H1 (cell line): ENCODE data around the gene TOP3A. TPM values are rescaled to one million over a fixed set of nuclear protein-coding genes. Genes with fewer than 3 reads are reported as not detected.
A peak's percentile ranks its signal among the peaks of the same experiment; 100 is the strongest.

ENCODE experiments used
- CTCF ChIA-PET: fragments of 300-600 bp; sonication (Branson Sonifier 250); formaldehyde crosslinking; loops from one replicate; lab custom pipeline; 2021; ENCODE audit not compliant: partially characterized antibody; lab: Charles Lee
- POLR2A ChIA-PET: fragments of 300-600 bp; sonication (Branson Sonifier 250); formaldehyde crosslinking; loops from one replicate; lab custom pipeline; 2021; ENCODE audit warnings: inconsistent platforms; ENCODE audit not compliant: partially characterized antibody; lab: Charles Lee
- DNase-seq, 2 experiments: peaks; one replicate each; pipeline versions ENCODE4 v3.0.0 to v3.0.0-alpha.2; 2010 to 2022; ENCODE audit warnings: low spot score in 2 of 2, low read depth in 1 of 2, mixed read lengths in 1 of 2
- FAIRE-seq: peaks from 2 replicates; lab custom pipeline; 2011; peaks lifted over from hg19 to GRCh38; lab: Jason Lieb, UNC
- H2AFZ ChIP-seq: 2 replicates; pipeline ENCODE4 v1.8.1; 2012; ENCODE audit warnings: low read length, inconsistent platforms
- H2AK5ac ChIP-seq: 2 replicates; pipeline ENCODE4 v1.6.1; 2013; ENCODE audit warnings: low read depth, low read length
- H2BK120ac ChIP-seq: replicated peaks from 2 replicates; pipeline ENCODE3; 2013; ENCODE audit warnings: low read depth, low read length, inconsistent platforms
- H2BK12ac ChIP-seq: 2 replicates; pipeline ENCODE4 v1.6.1; 2013; ENCODE audit warnings: low read depth, low read length
- H2BK15ac ChIP-seq: 2 replicates; pipeline ENCODE4 v1.6.1; 2013; ENCODE audit warnings: low read length
- H2BK20ac ChIP-seq: 2 replicates; pipeline ENCODE4 v1.6.1; 2013; ENCODE audit warnings: low read length
- H2BK5ac ChIP-seq: 2 replicates; pipeline ENCODE4 v1.6.1; 2013; ENCODE audit warnings: low read depth, low read length
- H3K14ac ChIP-seq: 2 replicates; pipeline ENCODE4 v1.6.1; 2013; ENCODE audit warnings: inconsistent platforms; ENCODE audit not compliant: insufficient read length
- H3K18ac ChIP-seq: 2 replicates; pipeline ENCODE4 v1.6.1; 2013; ENCODE audit warnings: low read length; ENCODE audit errors: extremely low read depth
- H3K23ac ChIP-seq: 2 replicates; pipeline ENCODE4 v1.6.1; 2013; ENCODE audit warnings: inconsistent platforms; ENCODE audit not compliant: insufficient read length
- H3K23me2 ChIP-seq: 2 replicates; pipeline ENCODE4 v1.6.1; 2013; ENCODE audit warnings: low read depth, low read length
- H3K27ac ChIP-seq: 2 replicates; pipeline ENCODE4 v1.6.1; 2011; ENCODE audit warnings: low read depth, low read length, inconsistent platforms
- H3K27me3 ChIP-seq, 4 experiments: replicated peaks in 1 of 4; 1 replicate in 1 of 4; 2 replicates in 3 of 4; pipeline versions ENCODE4 v1.6.1 to v1.8.1; 2011 to 2013; ENCODE audit warnings: low read length in 3 of 4, mild to moderate bottlenecking in 3 of 4, inconsistent platforms in 2 of 4, mixed read lengths in 2 of 4, moderate library complexity in 1 of 4; ENCODE audit not compliant: control insufficient read depth in 3 of 4, insufficient read depth in 3 of 4; ENCODE audit errors: extremely low read depth in 1 of 4
- H3K36me3 ChIP-seq, 4 experiments: 2 replicates each; pipeline versions ENCODE4 v1.6.1 to v1.8.1; 2011 to 2013; ENCODE audit warnings: mild to moderate bottlenecking in 4 of 4, low read length in 3 of 4, moderate library complexity in 2 of 4, control low read depth in 1 of 4, inconsistent platforms in 1 of 4; ENCODE audit not compliant: insufficient read depth in 4 of 4, control insufficient read depth in 2 of 4
- H3K4ac ChIP-seq: replicated peaks from 2 replicates; pipeline ENCODE3; 2013; ENCODE audit warnings: low read length, low read depth, mixed read lengths, inconsistent platforms; ENCODE audit not compliant: insufficient read length
- H3K4me1 ChIP-seq, 4 experiments: replicated peaks in 1 of 4; 1 replicate in 1 of 4; 2 replicates in 3 of 4; pipeline versions ENCODE4 v1.6.1 to v1.8.1; 2011 to 2013; ENCODE audit warnings: low read length in 3 of 4, inconsistent platforms in 2 of 4, mixed read lengths in 1 of 4; ENCODE audit not compliant: insufficient read depth in 4 of 4, control insufficient read depth in 3 of 4
- H3K4me2 ChIP-seq, 2 experiments: 2 replicates each; pipeline versions ENCODE4 v1.6.1 to v1.8.1; 2011 to 2013; ENCODE audit warnings: low read depth in 2 of 2, low read length in 2 of 2, control low read depth in 1 of 2, inconsistent platforms in 1 of 2, mild to moderate bottlenecking in 1 of 2; ENCODE audit not compliant: insufficient read depth in 1 of 2
- H3K4me3 ChIP-seq, 4 experiments: fragments of 200-600, 300-600 bp in 1 of 4; sonication (generic), shearing (Covaris generic), sonication (Bioruptor Twin) in 1 of 4; 2 replicates each; pipeline versions ENCODE4 v1.5.1 to v1.8.1; 2011 to 2016; ENCODE audit warnings: low read length in 4 of 4, low read depth in 3 of 4, control low read depth in 2 of 4, inconsistent platforms in 2 of 4, mild to moderate bottlenecking in 2 of 4, mixed read lengths in 1 of 4, moderate library complexity in 1 of 4; ENCODE audit not compliant: insufficient read depth in 2 of 4; ENCODE audit errors: extremely low read depth in 1 of 4
- H3K56ac ChIP-seq: replicated peaks from 2 replicates; pipeline ENCODE3; 2013; ENCODE audit warnings: low read depth, mild to moderate bottlenecking, mixed read lengths, low read length, inconsistent platforms; ENCODE audit not compliant: insufficient read length
- H3K79me1 ChIP-seq: 2 replicates; pipeline ENCODE4 v1.6.1; 2013; ENCODE audit warnings: low read depth, low read length, control low read depth
- H3K79me2 ChIP-seq, 2 experiments: 2 replicates each; pipeline versions ENCODE4 v1.6.1 to v1.8.1; 2012 to 2013; ENCODE audit warnings: low read length in 2 of 2, mild to moderate bottlenecking in 2 of 2, inconsistent platforms in 1 of 2; ENCODE audit not compliant: insufficient read depth in 2 of 2, control insufficient read depth in 1 of 2
- H3K9ac ChIP-seq, 4 experiments: replicated peaks in 1 of 4; 1 replicate in 1 of 4; 2 replicates in 3 of 4; pipeline versions ENCODE4 v1.6.1 to v1.8.1; 2011 to 2013; ENCODE audit warnings: low read depth in 3 of 4, low read length in 3 of 4, control low read depth in 2 of 4, mild to moderate bottlenecking in 2 of 4, moderate library complexity in 2 of 4, inconsistent platforms in 1 of 4; ENCODE audit errors: extremely low read depth in 1 of 4
- H3K9me3 ChIP-seq, 2 experiments: 2 replicates each; pipeline versions ENCODE4 v1.6.1 to v1.8.1; 2012 to 2013; ENCODE audit warnings: mild to moderate bottlenecking in 2 of 2, moderate library complexity in 2 of 2, control low read depth in 1 of 2, inconsistent platforms in 1 of 2, low read depth in 1 of 2, low read length in 1 of 2, mixed read lengths in 1 of 2; ENCODE audit not compliant: insufficient read depth in 2 of 2
- H4K20me1 ChIP-seq, 2 experiments: replicated peaks in 1 of 2; 2 replicates each; pipeline versions ENCODE3 to v1.8.1; 2011 to 2013; ENCODE audit warnings: inconsistent platforms in 2 of 2, low read length in 2 of 2, mild to moderate bottlenecking in 1 of 2; ENCODE audit not compliant: insufficient read depth in 2 of 2, control insufficient read depth in 1 of 2
- H4K5ac ChIP-seq: 2 replicates; pipeline ENCODE4 v1.6.1; 2013; ENCODE audit warnings: low read length, low read depth, mixed read lengths, inconsistent platforms; ENCODE audit not compliant: insufficient read length
- H4K8ac ChIP-seq: 2 replicates; pipeline ENCODE4 v1.8.0; 2013; ENCODE audit warnings: mild to moderate bottlenecking, moderate library complexity, low read length, inconsistent platforms; ENCODE audit not compliant: insufficient read depth; ENCODE audit errors: extremely low read depth
- H4K91ac ChIP-seq: replicated peaks from 2 replicates; pipeline ENCODE3; 2013; ENCODE audit warnings: low read length, mixed read lengths, inconsistent platforms; ENCODE audit not compliant: insufficient read length
- ASH2L ChIP-seq: fragments of 200-600, 300-600 bp; sonication (generic); IDR thresholded peaks from one replicate; pipeline ENCODE4 v1.7.1; 2017; ENCODE audit warnings: low read length
- SAP30 ChIP-seq: fragments of 300-600 bp; sonication (generic); IDR thresholded peaks from 2 replicates; pipeline ENCODE4 v1.7.1; 2012; ENCODE audit warnings: low read length, moderate library complexity, mild to moderate bottlenecking, inconsistent platforms; ENCODE audit not compliant: insufficient read depth, insufficient replicate concordance
- SIN3A ChIP-seq, 2 experiments: IDR thresholded peaks in 1 of 2; conservative IDR thresholded peaks in 1 of 2; 2 replicates each; pipeline ENCODE4 v1.6.1; 2011 to 2012; ENCODE audit warnings: low read length in 2 of 2, improper control_type of control experiment in 1 of 2, low read depth in 1 of 2, mild to moderate bottlenecking in 1 of 2
- SUZ12 ChIP-seq: fragments of 200-600 bp; sonication (generic); IDR thresholded peaks from 2 replicates; pipeline ENCODE4 v1.6.1; 2012; ENCODE audit warnings: mild to moderate bottlenecking, inconsistent platforms, low read length, moderate library complexity, mixed read lengths
- TAF1 ChIP-seq: IDR thresholded peaks from 2 replicates; pipeline ENCODE4 v1.6.1; 2011; ENCODE audit warnings: mild to moderate bottlenecking, low read depth, low read length
- TBP ChIP-seq: IDR thresholded peaks from 2 replicates; pipeline ENCODE4 v1.6.1; 2011; ENCODE audit warnings: low read depth, low read length, improper control_type of control experiment
- WGBS, 2 experiments: shearing (Covaris generic) in 1 of 2; methylation state at CpG; one replicate each; pipeline versions ENCODE4 v1.1.6 to v1.1.7; 2013 to 2015; ENCODE audit warnings: low lambda C conversion rate in 2 of 2, mixed read lengths in 2 of 2, inconsistent platforms in 1 of 2, low coverage in 1 of 2, missing lambda C conversion rate in 1 of 2; ENCODE audit not compliant: insufficient replicate concordance in 2 of 2, insufficient coverage in 1 of 2, insufficient read length in 1 of 2; ENCODE audit errors: extremely low coverage in 1 of 2, missing lambda C conversion rate in 1 of 2; 5-methylcytosine and 5-hydroxymethylcytosine counted together
- polyA plus RNA-seq, 7 experiments: library from polyadenylated mRNA; depleted of rRNA in 3 of 7; stranded (reverse) in 5 of 7; unstranded in 2 of 7; fragments of >200 nt in 5 of 7; fragments of 200-250 nt in 2 of 7; gene quantifications; 1 replicate in 5 of 7; 2 replicates in 1 of 7; 4 replicates in 1 of 7; pipeline versions ENCODE4 v1.2.1 to v1.2.3, GENCODE V29; 2011 to 2013; ENCODE audit warnings: missing spikeins in 2 of 7, mixed read lengths in 2 of 7
- total RNA-seq: library from RNA; stranded (reverse); fragmentation: NEBNext Ultra II Directional; extraction: Animal tissue kit (Norgen Biotek cat#: 25700); gene quantifications from 2 replicates; pipeline ENCODE4 v1.2.1, GENCODE V29; 2021

Gene TOP3A
- total and polyA plus RNA-seq, 2 of the 8 experiments (the other 6 are each of a cell fraction or from before 2014, with no cell fraction given): 23.4 to 54.3 TPM

DNA sequence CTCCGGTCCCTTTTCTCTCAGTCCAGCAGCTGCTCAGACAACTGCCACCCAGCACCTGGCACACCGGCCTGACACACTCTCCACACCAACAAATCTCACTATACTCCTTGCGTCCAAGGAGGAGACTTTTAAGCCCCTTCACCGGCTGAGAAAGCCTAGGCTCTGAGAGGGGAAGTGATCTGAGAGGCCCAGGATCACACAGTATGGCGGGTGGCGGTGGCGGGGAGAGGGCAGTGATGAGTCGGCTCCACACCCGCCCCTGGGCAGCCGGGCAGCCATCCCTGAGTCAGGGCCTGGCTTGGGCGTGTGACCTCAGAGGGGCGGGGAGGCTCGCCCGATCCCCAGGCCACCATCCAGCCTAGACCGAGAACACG is 56.8 kb downstream of the TOP3A start:
- peak overlapping the region; percentile 87 for H4K5ac ChIP-seq
- H3K36me3 ChIP-seq: peaks cover 18 to 29% (median 24%) of the 10 kb centered on the region in 4 experiments
- H4K91ac ChIP-seq: peak overlapping the region; percentile 85
- peak overlapping the region; percentile 62 to 70 (median 66) for H3K9ac ChIP-seq
- H3K4me3 ChIP-seq: peak overlapping the region; percentile 59 to 94 (median 92)
- FAIRE-seq: no peak
- H3K79me1 ChIP-seq: peaks cover 18% of the 10 kb centered on the region
- H3K27me3 ChIP-seq: no peaks in the 10 kb centered on the region
- peaks cover 14% of the 10 kb centered on the region for H3K23me2 ChIP-seq
- 0 out of 2 replicates have a peak overlapping the region, but pooled peaks have one; percentile 92 for H2BK12ac ChIP-seq
- no peaks in the 10 kb centered on the region for H3K9me3 ChIP-seq
- peaks cover 0 to 26% of the 10 kb centered on the region in 2 experiments; a peak in 1 of 4 replicates for H3K79me2 ChIP-seq
- H2AK5ac ChIP-seq: no peak overlapping the region
- TF ChIP-seq SUZ12: no peak
- peak in 1 of 2 experiments; percentile 69; a peak in 2 of 4 replicates for TF ChIP-seq SIN3A (conservative IDR thresholded peaks at IDR 0.05 in 1 of 2, IDR thresholded peaks at IDR 0.05 in 1 of 2; ENCODE audit: low read depth in 1 of 2, low read length in 2 of 2)
- no peak for TF ChIP-seq ASH2L
- peak; percentile 42 for TF ChIP-seq SAP30
- 0 out of 2 replicates have a peak, but pooled peaks have one; percentile 13 for TF ChIP-seq TAF1
- TF ChIP-seq TBP: peak; percentile 28; the same call in 1 of the 2 replicates
- no peak overlapping the region for H2AFZ ChIP-seq
- peak overlapping the region; percentile 79; the same call in 1 of the 2 replicates for H3K27ac ChIP-seq
- H4K8ac ChIP-seq: peak overlapping the region; percentile 90; the same call in 1 of the 2 replicates
- H3K14ac ChIP-seq: no peak overlapping the region
- no peak overlapping the region; the same call in 1 of the 2 replicates for H2BK15ac ChIP-seq
- ChIA-PET CTCF (interaction anchor here (2.7 kb wide), 1 partner anchor 10 kb away, joined by 18 read pairs; no protein-coding TSS in a partner anchor), POLR2A (interaction anchor here (0.9 to 11.5 kb wide), 9 partner anchors 11 to 57 kb away, joined by 3 to 171 read pairs (median 4); partner anchors contain the start of genes LLGL1 and TOP3A)
- DNase-seq: no peak
- peaks cover 4 to 37% (median 20%) of the 10 kb centered on the region in 4 experiments for H3K4me1 ChIP-seq
- peaks cover 3 to 10% of the 10 kb centered on the region in 2 experiments for H4K20me1 ChIP-seq
- peak overlapping the region; percentile 87 for H2BK5ac ChIP-seq
- no peak overlapping the region for H2BK20ac ChIP-seq
- H3K23ac ChIP-seq: no peak overlapping the region
- no peak overlapping the region for H2BK120ac ChIP-seq
- peak overlapping the region; percentile 62 for H3K56ac ChIP-seq
- H3K4me2 ChIP-seq: peak overlapping the region; percentile 84 to 96
- H3K18ac ChIP-seq: peak overlapping the region; percentile 85; the same call in 1 of the 2 replicates
- 3% methylated on average over 14 of the region's 16 CpGs; no CpG with 5 or more reads in 1 of the 2 experiments for WGBS, 2 experiments
- H3K4ac ChIP-seq: no peak overlapping the region
